ENCODE data around the gene FANCI.

FANCI gene

DNA sequence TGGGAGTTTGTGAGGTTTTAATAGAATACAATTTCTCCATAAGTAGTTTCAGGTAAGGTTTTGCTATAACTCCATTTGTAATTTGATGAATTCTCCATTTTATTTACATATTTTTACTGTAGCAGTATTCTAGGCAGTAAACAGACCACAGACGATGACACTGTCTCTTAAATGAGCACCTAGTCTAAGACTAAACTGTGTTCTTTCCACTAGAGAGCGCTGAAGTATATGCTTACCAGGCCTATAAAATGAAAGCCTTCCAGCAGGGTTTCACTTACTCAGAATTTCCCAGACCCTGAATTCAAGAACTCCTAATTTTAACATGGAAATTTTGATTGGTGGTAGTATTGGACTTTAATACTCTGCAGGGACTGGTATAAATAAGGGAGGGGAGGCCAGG is 49.2 kb downstream of the FANCI start:
- H3K4me3 ChIP-seq, result no peak overlapping the region
- H3K27ac ChIP-seq, result no peak overlapping the region

DNA sequence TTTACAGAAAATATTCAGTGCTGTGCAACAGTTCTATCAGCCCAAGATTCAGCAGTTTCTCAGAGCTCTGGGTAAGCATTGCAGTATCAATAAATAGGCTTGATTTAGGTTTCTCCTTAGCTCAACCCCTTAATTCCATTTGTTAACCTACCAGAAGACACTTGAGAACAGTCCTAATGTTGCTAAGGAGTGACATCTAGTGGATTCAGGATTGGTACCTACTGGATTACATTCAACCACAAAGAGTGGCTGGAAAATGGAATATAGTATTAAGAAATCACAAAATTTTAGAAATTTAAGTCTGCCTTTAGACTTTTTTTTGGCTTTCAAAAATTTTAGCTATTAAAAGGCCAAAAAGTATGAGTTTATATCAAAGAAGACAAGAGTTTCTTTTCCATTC is 56.1 kb downstream of the FANCI start:
- H3K4me3 ChIP-seq, result no peak overlapping the region

GRCh38 chr15:89301304-89302089 is 57.7 kb downstream of the FANCI start:
- Histone ChIP-seq H3K27ac (no peak overlapping the region), H3K4me3 (no peak overlapping the region)

More for the DNA sequence above, 56.1 kb downstream of the FANCI start:
- H3K27ac ChIP-seq, result no peak overlapping the region

DNA sequence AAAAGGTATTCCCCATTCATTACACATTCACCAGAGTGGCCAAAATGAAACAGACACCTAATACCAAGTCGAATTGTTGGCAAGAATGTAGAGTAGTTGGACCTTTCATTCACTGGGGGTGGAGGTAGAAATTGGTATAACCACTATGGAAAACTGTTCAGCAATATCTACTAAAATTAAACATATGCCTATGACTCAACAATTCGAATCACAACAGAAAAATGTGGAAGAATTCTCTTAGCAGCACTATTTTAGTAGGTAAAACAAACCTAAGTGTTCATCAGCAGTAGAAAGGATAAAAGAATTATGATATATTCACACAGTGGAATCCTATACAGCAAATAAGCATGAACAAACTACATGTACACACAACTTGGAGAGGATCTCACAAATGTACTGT is 60.2 kb downstream of the FANCI start:
- no peak overlapping the region for H3K27ac ChIP-seq
- no peak overlapping the region for H3K4me3 ChIP-seq

DNA sequence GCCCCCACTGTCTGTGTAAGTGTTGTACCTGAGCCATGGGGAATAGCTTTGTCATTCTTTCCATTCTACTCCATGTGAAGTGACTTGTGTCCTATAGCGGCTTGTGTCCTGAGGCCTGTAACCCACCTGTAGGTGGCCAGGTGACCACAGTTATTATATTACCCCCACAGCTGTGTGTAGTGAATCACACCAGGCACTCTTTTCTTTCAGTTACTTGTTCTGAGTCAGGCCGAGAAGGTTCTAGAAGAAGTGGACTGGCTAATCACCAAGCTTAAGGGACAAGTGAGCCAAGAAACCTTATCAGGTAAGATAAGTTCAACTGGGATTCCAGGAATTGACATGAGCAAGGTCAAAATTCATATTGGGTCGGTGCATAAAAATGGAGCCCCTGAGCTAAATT is 61.6 kb downstream of the FANCI start:
- H3K4me3 ChIP-seq, result no peak overlapping the region
- no peak overlapping the region for H3K27ac ChIP-seq

GRCh38 chr15:89307046-89307587 is 63.3 kb downstream of the FANCI start:
- H3K4me3 ChIP-seq, result no peak overlapping the region
- H3K27ac ChIP-seq, result no peak overlapping the region

- Histone ChIP-seq H3K4me3 (no peak overlapping the region), H3K27ac (no peak overlapping the region)
These were observed 64.0 kb downstream of the FANCI start for GRCh38 chr15:89307791-89308190.

DNA sequence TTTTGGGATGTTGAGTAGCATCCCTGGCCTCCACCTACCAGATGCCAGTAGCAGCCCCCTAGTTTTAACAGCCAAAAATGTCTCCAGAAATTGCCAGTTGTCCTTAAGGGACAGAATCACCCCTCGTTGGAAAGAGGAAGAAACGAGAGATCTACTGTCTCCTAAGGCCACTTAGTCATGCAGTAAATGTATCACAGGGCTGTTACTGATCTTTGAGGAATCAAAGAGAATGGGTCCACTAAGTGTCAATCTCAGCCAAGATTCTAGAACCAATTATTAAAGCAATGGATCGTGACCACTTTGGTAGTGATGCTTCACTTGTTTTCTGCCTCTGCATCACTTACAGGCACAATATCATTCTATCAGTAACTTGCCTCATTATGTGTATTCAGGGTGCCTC is 64.5 kb downstream of the FANCI start:
- H3K4me3 ChIP-seq, result no peak overlapping the region
- H3K27ac ChIP-seq, result no peak overlapping the region

DNA sequence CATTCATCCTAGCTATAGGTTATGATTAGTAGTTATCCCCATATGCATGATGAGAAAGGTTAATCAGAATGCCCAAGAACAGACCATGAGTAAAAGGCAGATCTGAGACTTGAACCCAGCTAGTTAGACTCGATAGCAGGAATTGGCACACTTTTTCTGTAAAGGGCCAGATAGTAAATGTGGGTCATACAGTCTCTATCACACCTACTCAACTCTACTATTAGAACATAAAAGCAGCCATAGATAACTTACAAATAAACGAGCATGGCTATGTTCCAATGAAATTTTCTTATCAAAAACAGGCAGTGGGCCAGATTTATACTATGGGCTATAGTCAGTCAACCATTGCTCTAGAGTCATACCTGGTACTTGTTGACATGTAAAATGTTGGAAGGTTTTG is 66.2 kb downstream of the FANCI start:
- H3K4me3 ChIP-seq, result no peak overlapping the region
- no peak overlapping the region for H3K27ac ChIP-seq

GRCh38 chr15:89315375-89315929 is 71.7 kb downstream of the FANCI start:
- H3K4me3 ChIP-seq, result no peak overlapping the region

GRCh38 chr15:89316504-89316903 is 72.7 kb downstream of the FANCI start:
- H3K4me3 ChIP-seq, result no peak overlapping the region
- H3K27ac ChIP-seq, result no peak overlapping the region

More at GRCh38 chr15:89315375-89315929, 71.7 kb downstream of the FANCI start:
- H3K27ac ChIP-seq, result peak overlapping the region in 1 of 21 experiments; percentile 28

DNA sequence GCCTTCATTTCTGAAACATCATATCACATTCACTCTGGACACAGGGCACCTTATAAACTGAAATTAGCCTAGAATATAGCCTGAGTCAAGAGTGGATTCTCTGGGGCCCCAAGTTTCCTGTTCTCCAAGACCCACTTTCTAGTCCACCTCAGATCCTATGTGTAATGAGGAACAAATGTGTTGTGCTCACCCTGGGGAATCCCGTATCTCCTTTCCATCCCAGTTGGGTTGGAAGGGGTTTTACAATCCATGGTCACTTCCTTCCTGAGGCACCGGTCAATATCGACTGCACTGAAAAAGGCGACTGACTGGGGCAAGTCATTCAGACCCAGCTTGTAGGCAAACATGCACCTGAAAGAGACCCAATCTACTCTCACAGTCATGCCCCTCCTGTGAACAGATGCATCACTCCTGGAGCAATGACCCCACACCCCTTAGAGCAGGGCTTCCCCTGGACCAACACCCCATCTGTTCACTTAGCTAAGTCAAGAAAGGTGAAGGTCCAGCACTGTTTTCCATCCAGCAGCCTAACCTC is 73.5 kb downstream of the FANCI start:
- Histone ChIP-seq H3K4me3 (no peak overlapping the region), H3K27ac (no peak overlapping the region)

- no peak overlapping the region for H3K27ac ChIP-seq
These were observed 75.9 kb downstream of the FANCI start for GRCh38 chr15:89319678-89320077.

DNA sequence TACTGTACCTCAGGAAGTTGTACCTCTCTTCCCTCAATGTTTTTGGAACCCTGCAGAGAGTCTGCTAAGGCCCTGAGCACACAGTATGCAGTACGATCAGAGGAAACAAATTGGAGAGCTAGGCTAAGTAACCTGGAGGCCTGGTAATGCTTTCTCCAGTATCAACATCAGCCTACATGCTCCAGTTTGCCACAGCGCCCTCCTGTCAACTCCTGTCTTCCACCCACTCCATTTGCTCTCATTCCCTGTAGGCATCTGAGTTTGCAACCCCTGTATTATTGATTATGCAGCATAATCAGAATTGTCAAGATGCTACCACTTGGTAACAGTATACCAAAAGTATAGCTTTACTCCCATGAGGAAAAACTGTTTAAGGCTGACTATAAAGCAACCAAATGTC is 76.4 kb downstream of the FANCI start:
- no peak overlapping the region for H3K4me3 ChIP-seq
- H3K27ac ChIP-seq, result no peak overlapping the region

More at GRCh38 chr15:89319678-89320077, 75.9 kb downstream of the FANCI start:
- H3K4me3 ChIP-seq, result no peak overlapping the region

GRCh38 chr15:89321521-89322410 is 78.0 kb downstream of the FANCI start:
- no peak overlapping the region for H3K27ac ChIP-seq
- H3K4me3 ChIP-seq, result no peak overlapping the region

- H3K4me3 ChIP-seq, result no peak overlapping the region
- no peak overlapping the region for H3K27ac ChIP-seq
These were observed 79.0 kb downstream of the FANCI start for GRCh38 chr15:89322822-89323221.

- Histone ChIP-seq H3K27ac (no peak overlapping the region), H3K4me3 (no peak overlapping the region)
These were observed 80.0 kb downstream of the FANCI start for GRCh38 chr15:89323825-89324224.

DNA sequence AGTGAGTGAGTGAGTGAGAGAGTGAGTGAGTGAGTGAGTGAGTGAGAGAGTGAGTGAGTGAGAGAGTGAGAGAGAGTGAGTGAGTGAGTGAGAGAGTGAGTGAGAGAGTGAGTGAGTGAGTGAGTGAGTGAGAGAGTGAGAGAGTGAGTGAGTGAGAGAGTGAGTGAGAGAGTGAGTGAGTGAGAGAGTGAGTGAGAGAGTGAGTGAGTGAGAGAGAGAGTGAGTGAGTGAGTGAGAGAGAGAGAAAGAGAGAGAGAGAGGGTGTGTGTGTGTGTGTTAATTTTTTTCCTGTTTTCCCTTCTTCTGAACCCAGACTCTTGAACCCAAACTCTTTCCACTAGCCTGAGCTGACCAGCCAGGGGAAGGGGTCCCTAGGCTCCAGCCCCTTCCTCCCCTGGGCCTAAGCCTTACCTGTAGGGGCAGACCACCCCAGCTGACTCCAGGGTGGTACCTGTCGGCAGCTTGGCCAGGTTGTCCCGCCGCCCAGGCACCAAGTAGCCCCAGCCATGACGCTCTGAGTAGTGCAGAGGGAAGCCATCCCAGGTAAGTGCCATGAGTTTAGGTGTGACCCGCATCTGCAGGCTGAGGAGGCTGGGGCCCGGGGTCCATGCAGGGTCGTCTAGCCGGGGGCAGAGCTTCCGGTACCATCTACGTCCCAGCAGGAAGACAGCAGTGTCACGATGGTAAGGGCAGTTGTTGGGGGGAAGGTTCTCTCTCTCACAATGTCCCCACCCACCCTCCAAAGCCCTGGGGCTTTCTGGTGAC is 81.4 kb downstream of the FANCI start:
- no peak overlapping the region for H3K27ac ChIP-seq
- no peak overlapping the region for H3K4me3 ChIP-seq

- Histone ChIP-seq H3K4me3 (no peak overlapping the region), H3K27ac (no peak overlapping the region)
These were observed 82.5 kb downstream of the FANCI start for GRCh38 chr15:89326316-89326715.

Measured in skin epidermis (tissue), 12 donors.